Effector memory CD4-positive, alpha-beta T cell (primary cell): ENCODE results near the gene PILRB.
"Not testable (repeated sequence)": the region's sequence is repeated elsewhere in the genome, so short reads cannot be mapped to it uniquely, and the experiment has no call there.

Experiments used
- DNase-seq, 3 donors: peaks; one replicate each; pipeline ENCODE4 v3.0.0-alpha.2; 2020
- H3K27ac ChIP-seq: 2 replicates; pipeline ENCODE4 v1.7.0; 2013; ENCODE audit warnings: mild to moderate bottlenecking, low read length, moderate library complexity; ENCODE audit not compliant: insufficient read depth, poor library complexity, severe bottlenecking
- H3K27me3 ChIP-seq: replicated peaks from 2 replicates; pipeline ENCODE4 v1.7.0; 2013; ENCODE audit warnings: mild to moderate bottlenecking, low read length; ENCODE audit not compliant: insufficient read depth, control insufficient read depth, poor library complexity, severe bottlenecking
- H3K36me3 ChIP-seq: 2 replicates; pipeline ENCODE4 v1.7.0; 2013; ENCODE audit warnings: mild to moderate bottlenecking, low read length, moderate library complexity; ENCODE audit not compliant: control insufficient read depth, insufficient read depth
- H3K4me1 ChIP-seq: 2 replicates; pipeline ENCODE4 v1.7.0; 2013; ENCODE audit warnings: low read length, mild to moderate bottlenecking; ENCODE audit not compliant: control insufficient read depth, insufficient read depth, poor library complexity, severe bottlenecking
- H3K4me3 ChIP-seq: 2 replicates; pipeline ENCODE4 v1.7.0; 2013; ENCODE audit warnings: low read length, low read depth, mild to moderate bottlenecking; ENCODE audit not compliant: insufficient read depth, poor library complexity, severe bottlenecking
- H3K9me3 ChIP-seq: 2 replicates; pipeline ENCODE4 v1.7.0; 2013; ENCODE audit warnings: mild to moderate bottlenecking, low read length, moderate library complexity; ENCODE audit not compliant: control insufficient read depth

Gene PILRB

DNA sequence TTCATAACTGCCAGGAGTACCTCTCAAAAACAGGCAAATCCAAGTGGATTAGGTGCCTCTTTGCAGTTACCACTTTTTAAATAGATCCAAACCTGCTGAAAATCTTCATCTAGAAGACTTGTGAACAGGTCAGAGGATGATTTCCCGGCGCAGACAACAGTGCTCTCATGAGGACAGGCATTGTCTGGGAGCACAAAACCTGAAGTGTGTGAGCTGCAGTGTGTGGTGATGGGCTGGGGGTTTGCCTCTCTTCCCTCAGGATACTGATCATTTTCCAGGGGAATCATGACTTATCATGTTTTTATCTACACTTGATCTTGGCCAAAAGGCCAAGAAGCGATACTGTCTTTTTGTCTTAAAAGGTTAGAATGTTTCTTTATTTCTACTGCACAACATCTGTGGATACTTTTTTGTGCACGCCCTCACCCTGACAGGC lies 13.8 kb upstream of the PILRB start:
- Histone ChIP-seq H3K36me3 (peaks cover 24% of the 10 kb centered on the region), H3K27ac (peak overlapping the region; percentile 79)
- H3K9me3 ChIP-seq, H3K27me3 ChIP-seq, H3K4me1 ChIP-seq, DNase-seq, H3K4me3 ChIP-seq: not testable (repeated sequence)

DNA sequence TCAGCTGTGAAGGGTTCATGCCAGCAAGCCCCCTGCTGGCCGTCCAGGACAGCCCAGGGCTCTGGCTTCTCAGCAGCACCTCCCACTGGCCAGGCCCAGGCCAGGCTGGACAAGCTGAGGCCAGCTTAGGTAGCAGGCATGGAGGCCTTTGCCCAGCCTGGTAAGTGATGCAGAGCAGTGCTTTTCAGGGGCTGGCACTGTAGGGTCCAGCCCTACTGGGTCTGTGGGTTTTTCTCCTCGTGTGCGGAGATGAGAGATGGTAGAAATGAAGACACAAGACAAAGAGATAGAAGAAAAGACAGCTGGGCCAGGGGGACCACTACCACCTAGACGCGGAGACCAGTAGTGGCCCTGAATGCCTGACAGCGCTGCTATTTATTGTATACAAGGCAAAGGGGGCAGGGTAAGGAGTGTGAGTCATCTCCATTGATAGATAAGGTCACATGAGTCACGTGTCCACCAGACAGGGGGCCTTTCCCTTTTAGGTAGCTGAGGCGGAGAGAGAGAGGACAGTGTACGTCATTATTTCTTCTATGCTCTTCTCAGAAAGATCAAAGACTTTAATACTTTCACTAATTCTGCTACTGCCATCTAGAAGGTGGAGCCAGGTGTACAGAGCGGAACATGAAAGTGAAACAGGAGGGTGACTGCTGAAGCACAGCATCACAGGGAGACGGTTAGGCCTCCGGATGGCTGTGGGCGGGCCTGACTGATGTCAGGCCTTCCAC lies 13.2 kb upstream of the PILRB start:
- H3K4me3 ChIP-seq, H3K9me3 ChIP-seq, H3K4me1 ChIP-seq, H3K27me3 ChIP-seq: not testable (repeated sequence)
- Histone ChIP-seq H3K27ac (peak overlapping the region; percentile 79), H3K36me3 (peaks cover 26% of the 10 kb centered on the region)
- peak; percentile 81 to 88 (median 82) for DNase-seq

DNA sequence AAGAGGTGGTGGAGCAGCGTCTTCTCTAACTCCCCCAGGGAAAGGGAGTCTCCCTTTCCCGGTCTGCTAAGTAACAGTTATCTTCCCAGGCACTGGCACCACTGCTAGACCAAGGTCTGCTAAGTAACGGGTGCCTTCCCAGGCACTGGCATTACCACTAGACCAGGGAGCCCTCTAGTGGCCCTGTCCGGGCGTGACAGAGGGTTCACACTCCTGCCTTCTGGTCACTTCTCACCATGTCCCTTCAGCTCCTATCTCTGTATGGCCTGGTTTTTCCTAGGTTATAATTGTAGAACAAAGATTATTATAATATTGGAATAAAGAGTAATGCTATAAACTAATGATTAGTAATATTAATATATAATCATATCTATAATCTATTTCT lies 12.6 kb upstream of the PILRB start:
- H3K4me1 ChIP-seq, H3K27me3 ChIP-seq, H3K9me3 ChIP-seq, H3K4me3 ChIP-seq: not testable (repeated sequence)
- peak; percentile 46 to 63 (median 61) for DNase-seq
- Histone ChIP-seq H3K36me3 (peaks cover 30% of the 10 kb centered on the region), H3K27ac (peak overlapping the region; percentile 79)

DNA sequence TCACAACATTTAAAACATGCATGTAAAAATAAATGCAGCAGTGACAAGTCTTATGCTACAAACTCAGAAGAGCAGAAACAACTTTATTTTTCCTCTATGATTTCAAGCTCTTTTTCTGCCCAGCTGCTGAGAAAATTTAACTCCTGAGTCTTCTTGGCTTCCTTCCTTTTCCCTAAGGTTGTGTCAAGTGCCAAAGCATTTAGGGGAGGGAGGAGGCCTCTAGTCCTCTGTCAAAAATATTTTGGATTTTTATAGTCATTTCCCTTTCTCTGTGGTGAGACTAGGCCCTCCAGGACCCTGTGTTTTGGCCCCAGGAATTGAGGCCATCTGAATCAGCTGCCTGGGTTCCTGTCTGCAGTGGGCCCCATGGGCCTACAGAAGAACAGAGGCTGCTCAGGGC lies 11.0 kb upstream of the PILRB start:
- H3K4me3 ChIP-seq: no peak overlapping the region
- H3K36me3 ChIP-seq: peaks cover 33% of the 10 kb centered on the region
- no peak for DNase-seq
- no peaks in the 10 kb centered on the region for H3K9me3 ChIP-seq
- H3K27ac ChIP-seq: no peak overlapping the region
- H3K27me3 ChIP-seq: no peaks in the 10 kb centered on the region
- peaks cover 8% of the 10 kb centered on the region for H3K4me1 ChIP-seq

DNA sequence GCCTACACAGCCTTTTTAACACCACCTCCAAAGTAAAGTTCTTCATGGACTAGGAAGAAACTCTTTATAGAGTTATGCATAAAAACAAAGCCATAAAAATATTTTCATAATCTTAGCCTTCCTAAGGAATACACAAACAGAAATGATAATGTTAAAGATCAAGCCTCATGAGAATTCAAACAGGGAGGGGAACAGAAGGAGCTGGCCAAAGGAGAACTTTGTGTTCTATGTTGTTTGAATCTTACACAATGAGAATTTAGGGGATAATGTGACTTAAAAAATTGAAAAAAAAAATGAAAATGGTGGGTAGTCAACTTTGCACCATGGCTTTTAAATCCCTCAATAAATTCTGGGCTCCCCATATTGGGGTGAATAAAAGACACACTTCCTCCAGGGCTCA lies 9.1 kb upstream of the PILRB start:
- Histone ChIP-seq H3K36me3 (peaks cover 38% of the 10 kb centered on the region), H3K4me1 (peaks cover 8% of the 10 kb centered on the region), H3K27me3 (no peaks in the 10 kb centered on the region), H3K9me3 (no peaks in the 10 kb centered on the region), H3K4me3 (no peak overlapping the region), H3K27ac (no peak overlapping the region)
- DNase-seq: no peak

DNA sequence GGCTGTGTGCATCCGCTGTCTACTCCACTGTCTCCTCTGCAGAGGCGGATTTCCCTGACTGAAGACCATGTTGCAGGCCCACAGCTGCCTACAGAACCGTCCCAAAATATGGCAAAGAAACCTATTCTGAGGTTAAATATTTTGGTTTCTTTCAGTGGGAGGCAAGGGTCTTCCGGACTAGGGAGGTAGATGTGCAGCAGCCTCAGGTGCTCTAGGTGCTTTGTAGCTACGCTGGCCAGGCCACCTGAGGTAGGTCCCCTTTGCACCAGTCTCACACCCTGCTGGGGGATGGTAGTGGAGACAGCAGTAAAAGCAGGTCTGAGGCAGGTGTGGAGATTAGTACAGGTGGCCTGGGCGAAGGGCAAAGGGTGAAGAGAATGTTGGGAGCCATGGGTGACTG lies 8.2 kb upstream of the PILRB start:
- no peak for DNase-seq
- Histone ChIP-seq H3K27me3 (no peaks in the 10 kb centered on the region), H3K4me1 (peaks cover 8% of the 10 kb centered on the region), H3K27ac (no peak overlapping the region), H3K4me3 (no peak overlapping the region), H3K36me3 (peaks cover 47% of the 10 kb centered on the region), H3K9me3 (no peaks in the 10 kb centered on the region)

DNA sequence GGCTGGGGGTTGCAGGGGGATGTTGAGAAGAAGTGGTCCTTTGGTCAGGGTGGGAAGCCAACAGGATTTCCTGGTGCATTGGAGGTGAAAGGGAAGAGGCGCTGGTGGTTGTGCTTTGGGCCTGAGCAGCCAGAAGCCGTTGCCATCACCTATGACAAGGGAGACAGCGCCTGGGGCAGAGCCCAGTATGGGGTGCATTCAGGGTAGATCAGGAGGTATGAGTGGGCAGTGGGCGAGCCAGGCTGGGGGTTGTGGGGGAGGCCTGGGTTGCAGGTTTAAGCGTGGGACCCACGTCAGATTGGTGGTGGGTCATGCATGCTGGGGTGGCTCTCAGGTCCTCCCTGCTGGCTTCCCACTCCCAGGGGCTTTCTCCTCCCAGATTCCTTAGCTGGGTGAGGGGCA lies 6.3 kb upstream of the PILRB start:
- no peaks in the 10 kb centered on the region for H3K27me3 ChIP-seq
- H3K4me1 ChIP-seq: peaks cover 4% of the 10 kb centered on the region
- H3K9me3 ChIP-seq: no peaks in the 10 kb centered on the region
- H3K36me3 ChIP-seq: peaks cover 55% of the 10 kb centered on the region
- no peak overlapping the region for H3K27ac ChIP-seq
- no peak overlapping the region for H3K4me3 ChIP-seq
- no peak for DNase-seq

DNA sequence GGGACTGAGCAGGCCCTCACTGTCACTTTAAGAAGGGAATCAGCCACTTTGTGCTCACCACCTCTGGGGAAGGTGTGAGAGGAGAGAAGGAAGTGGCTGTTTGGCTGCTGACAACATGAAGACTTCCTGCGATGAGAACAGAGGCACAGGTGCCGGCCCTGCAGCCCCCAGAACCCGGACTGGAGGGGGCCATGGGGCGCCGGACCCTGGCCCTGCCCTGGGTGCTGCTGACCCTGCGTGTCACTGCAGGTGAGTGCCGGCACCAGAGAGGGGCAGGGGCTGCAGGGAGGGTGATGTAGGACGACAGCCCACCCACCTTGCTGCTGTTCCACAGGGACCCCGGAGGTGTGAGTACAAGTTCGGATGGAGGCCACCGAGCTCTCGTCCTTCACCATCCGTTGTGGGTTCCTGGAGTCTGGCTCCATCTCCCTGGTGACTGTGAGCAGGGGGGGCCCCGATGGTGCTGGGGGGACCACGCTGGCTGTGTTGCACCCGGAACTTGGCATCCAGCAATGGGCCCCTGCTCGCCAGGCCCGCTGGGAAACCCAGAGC lies 5.6 kb upstream of the PILRB start:
- H3K27ac ChIP-seq, H3K4me1 ChIP-seq, H3K9me3 ChIP-seq, H3K27me3 ChIP-seq, DNase-seq, H3K4me3 ChIP-seq: not testable (repeated sequence)
- peaks cover 55% of the 10 kb centered on the region for H3K36me3 ChIP-seq

DNA sequence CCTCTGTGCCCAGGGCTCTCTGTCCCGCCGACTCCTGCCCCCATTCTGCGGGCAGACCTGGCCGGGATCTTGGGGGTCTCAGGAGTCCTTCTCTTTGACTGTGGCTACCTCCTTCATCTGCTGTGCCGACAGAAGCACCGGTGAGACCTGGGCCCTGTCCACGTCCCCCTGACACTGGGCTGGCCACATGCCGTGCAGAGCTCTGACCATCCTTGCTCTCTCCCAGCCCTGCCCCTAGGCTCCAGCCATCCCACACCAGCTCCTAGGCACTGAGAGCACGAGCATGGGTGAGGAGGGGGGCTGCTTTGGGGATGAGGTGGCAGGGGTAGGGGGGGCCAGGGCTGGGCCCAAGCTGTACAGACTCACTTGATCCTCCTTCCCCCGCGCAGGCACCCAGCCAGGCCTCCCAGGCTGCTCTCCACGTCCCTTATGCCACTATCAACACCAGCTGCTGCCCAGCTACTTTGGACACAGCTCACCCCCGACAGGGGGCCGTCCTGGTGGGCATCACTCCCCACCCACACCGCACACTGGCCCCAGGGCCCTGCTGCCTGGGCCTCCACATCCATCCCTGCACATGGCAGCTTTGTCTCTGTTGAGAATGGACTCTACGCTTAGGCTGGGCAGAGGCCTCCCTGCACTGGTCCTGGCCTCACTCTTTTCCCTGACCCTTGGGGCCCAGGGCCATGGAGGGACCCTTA lies 4.8 kb upstream of the PILRB start:
- H3K4me1 ChIP-seq: peaks cover 4% of the 10 kb centered on the region
- H3K4me3 ChIP-seq: no peak overlapping the region
- no peak overlapping the region for H3K27ac ChIP-seq
- no peaks in the 10 kb centered on the region for H3K27me3 ChIP-seq
- H3K9me3 ChIP-seq: no peaks in the 10 kb centered on the region
- peaks cover 57% of the 10 kb centered on the region for H3K36me3 ChIP-seq
- DNase-seq: no peak

DNA sequence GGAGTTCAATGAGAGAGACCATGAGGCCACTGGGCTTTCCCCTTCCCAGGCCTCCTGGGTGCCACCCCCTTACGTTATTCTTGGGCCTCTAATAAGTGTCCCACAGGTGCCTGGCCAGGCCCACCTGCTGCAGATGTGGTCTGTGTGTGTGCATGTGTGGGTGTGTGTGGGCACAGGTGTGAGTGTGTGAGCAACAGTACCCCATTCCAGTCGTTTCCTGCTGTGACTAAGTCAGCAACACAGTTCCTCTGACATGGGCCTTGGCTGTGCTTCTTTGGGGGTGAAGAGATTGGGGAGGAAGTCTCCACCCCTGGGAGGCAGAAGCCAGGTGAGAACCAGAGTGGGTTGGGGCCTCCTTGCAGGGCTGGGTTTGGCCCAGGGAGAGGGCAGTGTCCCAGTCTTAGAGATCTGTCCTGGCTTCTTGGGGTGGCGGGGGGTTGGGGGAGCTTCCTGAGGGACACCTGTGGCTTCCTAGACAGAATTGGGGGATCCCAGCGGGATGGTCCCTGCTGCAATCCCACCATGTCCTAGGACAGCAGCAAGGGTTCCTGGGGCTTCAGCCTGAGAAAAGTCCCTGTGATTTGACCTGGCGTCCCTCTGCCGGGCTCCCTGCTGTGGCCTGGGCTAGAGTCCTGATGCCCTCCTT lies 4.1 kb upstream of the PILRB start:
- Histone ChIP-seq H3K4me3 (no peak overlapping the region), H3K27me3 (no peaks in the 10 kb centered on the region), H3K9me3 (no peaks in the 10 kb centered on the region), H3K4me1 (peaks cover 4% of the 10 kb centered on the region), H3K27ac (no peak overlapping the region), H3K36me3 (peaks cover 61% of the 10 kb centered on the region)
- DNase-seq: peak in 1 of 3 donors; percentile 4
